SK-N-SH (cell line): ENCODE results near the gene IQSEC1.

Experiments
- RXRA ChIP-seq: IDR thresholded peaks from 2 replicates; pipeline ENCODE4 v1.4.0; 2012; ENCODE audit warnings: low read depth, mild to moderate bottlenecking, borderline replicate concordance
- TF ChIP-seq, protein P1 (sequence below): fragments of 200-600 bp; sonication (generic); IDR thresholded peaks from 2 replicates; pipeline ENCODE4 v1.6.1; 2017; ENCODE audit warnings: antibody characterized with exemption, mild to moderate bottlenecking, moderate library complexity

DNA sequence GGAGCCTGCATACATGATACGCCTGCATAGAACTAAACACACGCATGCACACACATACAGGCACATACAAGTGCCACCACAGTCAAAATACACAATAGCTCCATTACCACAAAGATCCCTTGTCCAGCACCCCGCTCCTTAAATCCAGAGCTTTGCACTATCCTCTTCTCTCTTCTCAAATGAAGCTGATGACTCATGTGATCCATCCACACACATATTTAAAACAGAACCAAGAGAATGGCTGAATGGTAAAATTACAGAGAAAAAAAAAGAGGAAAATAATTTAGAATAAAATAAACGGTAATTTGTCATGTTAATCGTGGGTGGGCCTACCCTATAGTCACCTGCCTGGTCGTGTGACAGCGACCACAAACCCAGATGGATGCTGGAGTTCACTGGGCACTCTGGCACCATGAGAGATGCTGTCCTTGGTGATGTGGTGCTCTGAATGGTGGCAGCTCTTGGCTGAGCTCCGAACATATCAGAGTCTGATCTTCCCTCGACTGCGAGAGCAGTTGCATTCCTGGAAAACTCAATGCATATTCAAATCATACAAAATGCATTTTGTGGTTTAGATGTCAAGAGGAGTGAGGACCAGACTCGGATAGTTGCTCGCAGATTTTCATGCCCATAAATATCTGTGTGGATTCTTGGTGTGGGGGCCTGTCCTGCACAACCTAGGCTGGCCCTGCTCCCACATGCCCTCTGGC lies 8.9 kb downstream of the IQSEC1 start:
- TF ChIP-seq, protein P1, sequence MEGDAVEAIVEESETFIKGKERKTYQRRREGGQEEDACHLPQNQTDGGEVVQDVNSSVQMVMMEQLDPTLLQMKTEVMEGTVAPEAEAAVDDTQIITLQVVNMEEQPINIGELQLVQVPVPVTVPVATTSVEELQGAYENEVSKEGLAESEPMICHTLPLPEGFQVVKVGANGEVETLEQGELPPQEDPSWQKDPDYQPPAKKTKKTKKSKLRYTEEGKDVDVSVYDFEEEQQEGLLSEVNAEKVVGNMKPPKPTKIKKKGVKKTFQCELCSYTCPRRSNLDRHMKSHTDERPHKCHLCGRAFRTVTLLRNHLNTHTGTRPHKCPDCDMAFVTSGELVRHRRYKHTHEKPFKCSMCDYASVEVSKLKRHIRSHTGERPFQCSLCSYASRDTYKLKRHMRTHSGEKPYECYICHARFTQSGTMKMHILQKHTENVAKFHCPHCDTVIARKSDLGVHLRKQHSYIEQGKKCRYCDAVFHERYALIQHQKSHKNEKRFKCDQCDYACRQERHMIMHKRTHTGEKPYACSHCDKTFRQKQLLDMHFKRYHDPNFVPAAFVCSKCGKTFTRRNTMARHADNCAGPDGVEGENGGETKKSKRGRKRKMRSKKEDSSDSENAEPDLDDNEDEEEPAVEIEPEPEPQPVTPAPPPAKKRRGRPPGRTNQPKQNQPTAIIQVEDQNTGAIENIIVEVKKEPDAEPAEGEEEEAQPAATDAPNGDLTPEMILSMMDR, result no peak
- TF ChIP-seq RXRA, result no peak
